Measurements from ENCODE around the gene TEC. TPM values are rescaled to one million over a fixed set of nuclear protein-coding genes. Genes with fewer than 3 reads are reported as not detected.

Gene TEC
- total RNA-seq, 1 experiment from 2014 or later: 0.67 TPM

- no TSS peak for BruUV-seq (replicated peaks)
- Histone ChIP-seq H3K27ac (ENCODE audit: low read length) (no peak overlapping the region), H3K9me3 (ENCODE audit: control insufficient read depth, insufficient read depth, low read depth, low read length) (no peaks in the 10 kb centered on the region), H3K4me3 (ENCODE audit: low read depth in 2 of 2, low read length in 2 of 2) (no peak overlapping the region), H3K36me3 (ENCODE audit: control insufficient read depth, insufficient read depth, low read length) (no peaks in the 10 kb centered on the region), H3K27me3 (ENCODE audit: control insufficient read depth, insufficient read depth, low read length) (no peaks in the 10 kb centered on the region), H3K4me1 (ENCODE audit: control insufficient read depth, insufficient read depth, low read length) (no peaks in the 10 kb centered on the region)
- ChIA-PET POLR2A (no interaction called here), CTCF (no interaction called here)
- intact Hi-C loops (cut with micrococcal nuclease; ENCODE audit: unreplicated experiment) (no loop called here), in situ Hi-C loops (cut with HindIII; ENCODE audit: low pct_unique_long_range_greater_than_20kb, low sequenced_read_pairs) (no loop called here)
- ATAC-seq (no peak), DNase-seq (ENCODE audit: low read depth, low spot score) (no peak)
- TF ChIP-seq CTCF (IDR thresholded peaks at IDR 0.05) (no peak), SIN3A (IDR thresholded peaks at IDR 0.05; ENCODE audit: borderline replicate concordance, insufficient read depth, low read depth, low read length) (no peak), REST (IDR thresholded peaks at IDR 0.05; ENCODE audit: insufficient read depth in 1 of 2, low read depth in 2 of 2, low read length in 1 of 2) (no peak), TCF7L2 (IDR thresholded peaks at IDR 0.05; ENCODE audit: low read depth, low read length) (no peak), POLR2AphosphoS5 (IDR thresholded peaks at IDR 0.05; ENCODE audit: low read depth, low read length) (no peak)
Measured at GRCh38 chr4:48210966-48211328, 58.7 kb downstream of the TEC start.

- Histone ChIP-seq H3K9me3 (ENCODE audit: control insufficient read depth, insufficient read depth, low read depth, low read length) (no peaks in the 10 kb centered on the region), H3K36me3 (ENCODE audit: control insufficient read depth, insufficient read depth, low read length) (no peaks in the 10 kb centered on the region), H3K4me3 (ENCODE audit: low read depth in 2 of 2, low read length in 2 of 2) (no peak overlapping the region), H3K27ac (ENCODE audit: low read length) (no peak overlapping the region), H3K27me3 (ENCODE audit: control insufficient read depth, insufficient read depth, low read length) (no peaks in the 10 kb centered on the region), H3K4me1 (ENCODE audit: control insufficient read depth, insufficient read depth, low read length) (no peaks in the 10 kb centered on the region)
- TF ChIP-seq REST (IDR thresholded peaks at IDR 0.05; ENCODE audit: insufficient read depth in 1 of 2, low read depth in 2 of 2, low read length in 1 of 2): no peak
- TF ChIP-seq CTCF (IDR thresholded peaks at IDR 0.05): no peak
- no peak for TF ChIP-seq SIN3A (IDR thresholded peaks at IDR 0.05; ENCODE audit: borderline replicate concordance, insufficient read depth, low read depth, low read length)
- no peak for TF ChIP-seq POLR2AphosphoS5 (IDR thresholded peaks at IDR 0.05; ENCODE audit: low read depth, low read length)
- no peak for TF ChIP-seq TCF7L2 (IDR thresholded peaks at IDR 0.05; ENCODE audit: low read depth, low read length)
- in situ Hi-C loops (cut with HindIII; ENCODE audit: low pct_unique_long_range_greater_than_20kb, low sequenced_read_pairs): no loop called here
- ATAC-seq (no peak), DNase-seq (ENCODE audit: low read depth, low spot score) (no peak)
- intact Hi-C loops (cut with micrococcal nuclease; ENCODE audit: unreplicated experiment): no loop called here
- ChIA-PET POLR2A (no interaction called here), CTCF (no interaction called here)
- BruUV-seq (replicated peaks): no TSS peak
Measured at GRCh38 chr4:48205626-48206025, 64.0 kb downstream of the TEC start.

Data from Panc1 (cell line).